ENCODE data around the gene ARHGEF11.

Gene ARHGEF11

DNA sequence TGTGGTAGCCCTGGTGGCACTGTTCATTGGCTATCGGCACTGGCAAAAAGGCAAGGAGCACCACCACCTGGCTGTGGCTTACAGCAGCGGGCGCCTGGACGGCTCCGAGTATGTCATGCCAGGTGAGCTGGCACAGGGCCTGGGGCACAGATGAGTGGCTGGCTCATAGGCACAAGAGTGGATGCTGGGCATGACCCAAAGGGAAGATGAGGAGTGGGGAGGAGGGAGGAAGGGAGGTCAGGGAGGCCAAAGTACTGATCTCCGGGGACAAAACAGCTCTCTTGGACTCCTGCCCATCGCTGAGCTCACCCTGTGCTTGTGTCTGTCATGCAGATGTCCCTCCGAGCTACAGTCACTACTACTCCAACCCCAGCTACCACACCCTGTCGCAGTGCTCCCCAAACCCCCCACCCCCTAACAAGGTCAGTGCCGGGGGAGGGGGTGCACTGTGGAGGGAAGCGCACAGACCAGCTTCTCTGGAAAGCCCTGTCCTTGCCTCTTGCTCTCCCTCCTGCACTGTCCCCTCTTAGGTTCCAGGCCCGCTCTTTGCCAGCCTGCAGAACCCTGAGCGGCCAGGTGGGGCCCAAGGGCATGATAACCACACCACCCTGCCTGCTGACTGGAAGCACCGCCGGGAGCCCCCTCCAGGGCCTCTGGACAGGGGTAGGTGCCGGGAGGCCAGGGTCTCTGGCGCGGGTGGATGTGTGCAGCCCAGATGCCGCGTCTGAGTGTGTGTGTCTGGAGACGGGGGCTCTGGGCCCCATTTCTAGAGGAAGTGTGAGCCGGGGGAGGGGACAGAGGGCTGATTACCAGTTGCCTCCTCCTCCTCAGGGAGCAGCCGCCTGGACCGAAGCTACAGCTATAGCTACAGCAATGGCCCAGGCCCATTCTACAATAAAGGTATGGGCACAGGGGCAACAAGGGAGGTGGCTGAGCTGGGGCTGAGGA lies 132.4 kb downstream of the ARHGEF11 start:
- H3K9me3 ChIP-seq (ENCODE audit: low read length), result no peaks in the 10 kb centered on the region
- H3K36me3 ChIP-seq (ENCODE audit: insufficient read depth, low read length), result no peaks in the 10 kb centered on the region

DNA sequence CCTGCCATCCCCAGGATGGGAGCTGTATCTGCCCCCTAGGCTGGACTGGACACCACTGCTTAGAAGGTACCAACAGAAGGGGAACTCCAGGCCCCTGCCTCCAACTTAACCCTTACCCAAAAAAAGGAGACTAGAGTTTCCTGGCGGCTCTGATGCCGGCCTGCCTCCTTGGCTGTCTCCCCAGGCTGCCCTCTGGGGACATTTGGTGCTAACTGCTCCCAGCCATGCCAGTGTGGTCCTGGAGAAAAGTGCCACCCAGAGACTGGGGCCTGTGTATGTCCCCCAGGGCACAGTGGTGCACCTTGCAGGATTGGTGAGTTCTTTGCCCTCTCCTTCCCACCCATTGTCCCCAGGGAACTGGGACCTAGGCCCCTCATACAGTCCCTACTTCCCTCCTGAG lies 133.2 kb downstream of the ARHGEF11 start:
- Histone ChIP-seq H3K4me3 (ENCODE audit: low read length) (no peak overlapping the region), H3K9me3 (ENCODE audit: low read length) (no peaks in the 10 kb centered on the region), H3K27me3 (ENCODE audit: insufficient read depth, low read length) (no peaks in the 10 kb centered on the region), H3K4me1 (ENCODE audit: insufficient read depth, low read length) (no peaks in the 10 kb centered on the region), H3K36me3 (ENCODE audit: insufficient read depth, low read length) (no peaks in the 10 kb centered on the region), H2AFZ (ENCODE audit: low read depth, low read length) (no peak overlapping the region)

More for the DNA sequence above, 132.4 kb downstream of the ARHGEF11 start:
- no peak overlapping the region for H2AFZ ChIP-seq (ENCODE audit: low read depth, low read length)
- H3K4me3 ChIP-seq (ENCODE audit: low read length), result no peak overlapping the region
- no peaks in the 10 kb centered on the region for H3K27me3 ChIP-seq (ENCODE audit: insufficient read depth, low read length)
- no peaks in the 10 kb centered on the region for H3K4me1 ChIP-seq (ENCODE audit: insufficient read depth, low read length)

DNA sequence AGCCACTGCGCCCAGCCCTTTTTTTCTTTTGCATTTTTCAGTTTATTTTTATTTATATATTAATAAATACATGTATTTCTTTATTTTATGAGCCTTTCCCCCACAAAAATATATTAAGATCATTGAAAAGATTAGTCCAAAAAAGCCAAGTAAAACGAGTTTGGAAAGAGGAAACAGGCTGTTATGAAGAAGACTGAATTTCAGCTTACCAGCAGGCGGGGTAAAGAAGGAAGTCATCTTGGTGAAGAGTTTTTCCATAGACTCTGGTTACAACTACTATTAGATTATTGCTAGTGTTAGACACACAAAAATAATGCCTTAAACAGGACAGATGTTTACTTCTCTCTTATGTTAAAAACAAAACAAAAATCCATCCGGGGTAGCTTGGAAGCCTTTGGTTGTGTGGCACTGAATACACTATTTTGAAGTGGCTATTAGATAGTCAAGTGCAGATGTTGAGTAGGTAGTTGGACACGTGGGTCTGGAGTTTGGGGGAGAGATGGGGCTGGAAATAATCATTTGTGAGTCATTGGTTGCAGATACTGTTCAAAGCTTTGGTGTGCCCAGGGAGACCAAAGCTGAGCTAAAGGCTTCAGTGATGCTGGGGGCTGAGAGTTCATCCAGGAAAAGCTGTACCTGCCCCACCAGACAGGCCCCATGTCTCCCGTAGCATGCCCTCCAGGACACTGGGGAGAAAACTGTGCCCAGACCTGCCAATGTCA lies 133.8 kb downstream of the ARHGEF11 start:
- Histone ChIP-seq H3K4me3 (ENCODE audit: low read length) (no peak overlapping the region), H3K27me3 (ENCODE audit: insufficient read depth, low read length) (no peaks in the 10 kb centered on the region), H3K36me3 (ENCODE audit: insufficient read depth, low read length) (no peaks in the 10 kb centered on the region), H3K9me3 (ENCODE audit: low read length) (no peaks in the 10 kb centered on the region), H2AFZ (ENCODE audit: low read depth, low read length) (no peak overlapping the region), H3K4me1 (ENCODE audit: insufficient read depth, low read length) (no peaks in the 10 kb centered on the region)

DNA sequence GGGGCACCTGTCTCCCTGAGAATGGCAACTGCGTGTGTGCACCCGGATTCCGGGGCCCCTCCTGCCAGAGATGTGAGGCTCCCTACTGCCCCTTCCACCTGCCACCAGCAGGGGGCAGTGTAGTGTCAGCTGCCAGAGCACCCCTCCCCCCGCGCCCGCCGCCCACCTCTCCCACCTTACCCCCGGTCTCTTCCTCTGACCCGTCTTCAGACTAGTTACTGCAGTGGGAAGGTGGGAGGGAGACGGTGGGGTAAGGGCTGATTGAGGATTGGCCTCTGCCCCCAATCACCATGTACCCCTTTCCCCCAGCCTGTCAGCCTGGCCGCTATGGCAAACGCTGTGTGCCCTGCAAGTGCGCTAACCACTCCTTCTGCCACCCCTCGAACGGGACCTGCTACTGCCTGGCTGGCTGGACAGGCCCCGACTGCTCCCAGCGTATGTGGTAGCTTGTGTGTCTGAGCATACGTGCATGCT lies 135.2 kb downstream of the ARHGEF11 start:
- Histone ChIP-seq H3K9me3 (ENCODE audit: low read length) (no peaks in the 10 kb centered on the region), H3K4me1 (ENCODE audit: insufficient read depth, low read length) (no peaks in the 10 kb centered on the region), H3K27me3 (ENCODE audit: insufficient read depth, low read length) (no peaks in the 10 kb centered on the region), H3K4me3 (ENCODE audit: low read length) (no peak overlapping the region), H3K36me3 (ENCODE audit: insufficient read depth, low read length) (no peaks in the 10 kb centered on the region), H2AFZ (ENCODE audit: low read depth, low read length) (no peak overlapping the region)

DNA sequence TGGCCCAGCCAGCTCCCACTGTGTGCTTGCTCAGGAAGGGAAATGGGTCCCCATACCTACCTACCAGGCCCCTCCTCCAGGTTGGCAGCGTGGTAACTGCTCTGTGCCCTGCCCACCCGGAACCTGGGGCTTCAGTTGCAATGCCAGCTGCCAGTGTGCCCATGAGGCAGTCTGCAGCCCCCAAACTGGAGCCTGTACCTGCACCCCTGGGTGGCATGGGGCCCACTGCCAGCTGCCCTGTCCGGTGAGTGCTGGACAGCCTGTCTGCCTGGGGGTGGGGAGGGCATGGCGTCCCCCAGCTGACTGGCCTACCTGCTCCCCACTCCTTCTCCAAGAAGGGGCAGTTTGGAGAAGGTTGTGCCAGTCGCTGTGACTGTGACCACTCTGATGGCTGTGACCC lies 135.9 kb downstream of the ARHGEF11 start:
- H3K36me3 ChIP-seq (ENCODE audit: insufficient read depth, low read length), result no peaks in the 10 kb centered on the region
- H2AFZ ChIP-seq (ENCODE audit: low read depth, low read length), result no peak overlapping the region
- no peaks in the 10 kb centered on the region for H3K27me3 ChIP-seq (ENCODE audit: insufficient read depth, low read length)
- no peaks in the 10 kb centered on the region for H3K4me1 ChIP-seq (ENCODE audit: insufficient read depth, low read length)
- no peak overlapping the region for H3K4me3 ChIP-seq (ENCODE audit: low read length)
- no peaks in the 10 kb centered on the region for H3K9me3 ChIP-seq (ENCODE audit: low read length)

DNA sequence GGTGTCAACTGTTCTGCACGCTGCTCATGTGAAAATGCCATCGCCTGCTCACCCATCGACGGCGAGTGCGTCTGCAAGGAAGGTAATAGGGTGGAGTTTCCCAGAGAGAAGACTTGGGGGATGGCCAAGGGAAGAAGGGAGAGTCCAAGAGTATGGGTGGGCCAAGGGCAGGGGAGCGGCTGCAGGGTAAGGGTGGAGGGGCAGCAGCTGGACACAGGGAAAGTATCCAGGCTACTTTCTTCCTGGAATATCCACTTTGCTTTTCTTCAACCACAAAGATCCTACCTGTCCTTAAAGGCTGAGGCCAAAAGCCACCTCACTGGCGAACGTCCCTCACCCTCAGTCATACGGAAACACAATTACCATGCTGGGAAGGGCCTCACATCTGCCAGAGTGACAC lies 136.6 kb downstream of the ARHGEF11 start:
- Histone ChIP-seq H3K27me3 (ENCODE audit: insufficient read depth, low read length) (no peaks in the 10 kb centered on the region), H3K4me1 (ENCODE audit: insufficient read depth, low read length) (no peaks in the 10 kb centered on the region), H3K4me3 (ENCODE audit: low read length) (no peak overlapping the region), H3K9me3 (ENCODE audit: low read length) (no peaks in the 10 kb centered on the region), H2AFZ (ENCODE audit: low read depth, low read length) (no peak overlapping the region), H3K36me3 (ENCODE audit: insufficient read depth, low read length) (no peaks in the 10 kb centered on the region)

DNA sequence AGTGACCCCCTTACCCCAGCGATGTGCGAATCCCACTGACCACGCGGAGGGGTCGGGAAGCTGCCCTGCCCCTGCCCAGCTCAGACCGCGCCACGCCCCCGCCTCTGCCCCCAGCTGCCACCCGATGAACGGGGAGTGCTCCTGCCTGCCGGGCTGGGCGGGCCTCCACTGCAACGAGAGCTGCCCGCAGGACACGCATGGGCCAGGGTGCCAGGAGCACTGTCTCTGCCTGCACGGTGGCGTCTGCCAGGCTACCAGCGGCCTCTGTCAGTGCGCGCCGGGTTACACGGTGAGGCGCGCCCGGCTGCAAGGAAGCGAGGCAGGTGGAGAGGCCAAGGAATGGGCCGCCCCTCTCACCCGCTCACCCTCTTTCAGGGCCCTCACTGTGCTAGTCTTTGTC lies 137.0 kb downstream of the ARHGEF11 start:
- Histone ChIP-seq H3K4me1 (ENCODE audit: insufficient read depth, low read length) (no peaks in the 10 kb centered on the region), H2AFZ (ENCODE audit: low read depth, low read length) (no peak overlapping the region), H3K27me3 (ENCODE audit: insufficient read depth, low read length) (peaks cover 3% of the 10 kb centered on the region), H3K9me3 (ENCODE audit: low read length) (no peaks in the 10 kb centered on the region), H3K36me3 (ENCODE audit: insufficient read depth, low read length) (no peaks in the 10 kb centered on the region), H3K4me3 (ENCODE audit: low read length) (no peak overlapping the region)

DNA sequence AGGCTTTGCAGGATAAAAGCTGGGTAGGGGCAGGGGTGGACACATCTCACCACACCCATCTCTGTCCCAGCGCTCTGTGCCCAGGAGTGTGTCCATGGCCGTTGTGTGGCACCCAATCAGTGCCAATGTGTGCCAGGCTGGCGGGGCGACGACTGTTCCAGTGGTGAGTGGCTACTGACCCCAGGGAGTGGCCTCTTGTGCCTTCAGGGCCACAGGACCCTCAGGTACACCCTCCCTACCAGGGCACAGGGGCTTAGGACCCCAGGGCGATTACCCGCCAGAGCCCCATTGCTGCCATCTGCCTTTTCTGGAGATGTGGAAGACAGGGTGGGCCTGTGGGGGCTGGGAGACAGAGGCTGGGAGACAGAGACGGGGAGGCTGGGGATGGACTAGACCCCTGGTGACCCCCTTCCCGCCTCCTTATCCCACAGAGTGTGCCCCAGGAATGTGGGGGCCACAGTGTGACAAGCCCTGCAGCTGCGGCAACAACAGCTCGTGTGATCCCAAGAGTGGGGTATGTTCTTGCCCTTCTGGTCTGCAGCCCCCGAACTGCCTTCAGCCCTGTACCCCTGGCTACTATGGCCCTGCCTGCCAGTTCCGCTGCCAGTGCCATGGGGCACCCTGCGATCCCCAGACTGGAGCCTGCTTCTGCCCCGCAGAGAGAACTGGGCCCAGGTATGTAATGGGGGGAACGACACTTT lies 139.2 kb downstream of the ARHGEF11 start:
- no peaks in the 10 kb centered on the region for H3K9me3 ChIP-seq (ENCODE audit: low read length)
- H3K4me3 ChIP-seq (ENCODE audit: low read length), result no peak overlapping the region
- peaks cover 7% of the 10 kb centered on the region for H3K27me3 ChIP-seq (ENCODE audit: insufficient read depth, low read length)
- H3K4me1 ChIP-seq (ENCODE audit: insufficient read depth, low read length), result no peaks in the 10 kb centered on the region
- no peak overlapping the region for H2AFZ ChIP-seq (ENCODE audit: low read depth, low read length)
- no peaks in the 10 kb centered on the region for H3K36me3 ChIP-seq (ENCODE audit: insufficient read depth, low read length)

DNA sequence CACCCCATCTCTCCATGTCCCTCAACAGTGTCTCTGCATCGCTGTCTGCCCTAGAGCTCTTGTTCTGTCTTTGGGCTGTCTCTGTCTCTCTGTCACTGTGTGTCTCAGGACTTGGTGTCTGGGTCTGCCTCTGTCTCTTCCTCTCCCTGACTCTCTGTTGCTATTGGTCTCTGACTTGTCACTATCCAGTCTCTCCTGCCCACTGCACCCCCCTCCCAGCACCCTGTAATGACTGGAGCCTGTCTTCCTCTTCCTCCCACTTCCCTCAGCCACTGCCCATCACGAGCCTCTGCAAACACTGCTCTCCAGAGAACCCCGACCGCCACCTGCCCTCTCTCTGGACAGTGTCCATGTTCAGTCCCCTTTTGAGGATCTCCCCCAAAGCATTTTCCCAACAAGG lies 139.9 kb downstream of the ARHGEF11 start:
- no peak overlapping the region for H2AFZ ChIP-seq (ENCODE audit: low read depth, low read length)
- H3K9me3 ChIP-seq (ENCODE audit: low read length), result no peaks in the 10 kb centered on the region
- no peaks in the 10 kb centered on the region for H3K4me1 ChIP-seq (ENCODE audit: insufficient read depth, low read length)
- no peak overlapping the region for H3K4me3 ChIP-seq (ENCODE audit: low read length)
- no peaks in the 10 kb centered on the region for H3K36me3 ChIP-seq (ENCODE audit: insufficient read depth, low read length)
- peaks cover 11% of the 10 kb centered on the region for H3K27me3 ChIP-seq (ENCODE audit: insufficient read depth, low read length)

DNA sequence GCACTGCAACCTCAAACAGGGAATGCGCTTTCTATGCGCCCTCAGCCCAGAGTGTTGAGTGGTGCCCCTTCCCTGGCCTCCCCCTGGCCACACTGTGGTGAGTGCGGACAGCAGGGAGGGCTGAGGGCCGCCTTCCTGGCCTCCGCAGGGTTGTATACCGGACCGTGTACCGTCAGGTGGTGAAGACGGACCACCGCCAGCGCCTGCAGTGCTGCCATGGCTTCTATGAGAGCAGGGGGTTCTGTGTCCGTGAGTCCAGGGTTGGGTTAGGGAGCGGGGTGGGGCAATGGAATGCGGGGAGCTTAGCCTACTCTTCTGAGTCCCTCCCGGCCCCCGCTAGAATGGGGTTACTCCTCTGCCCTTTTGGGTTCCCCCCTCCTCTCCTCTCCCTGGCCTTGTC lies 140.4 kb downstream of the ARHGEF11 start:
- H3K27me3 ChIP-seq (ENCODE audit: insufficient read depth, low read length), result peaks cover 11% of the 10 kb centered on the region
- no peaks in the 10 kb centered on the region for H3K4me1 ChIP-seq (ENCODE audit: insufficient read depth, low read length)
- H3K36me3 ChIP-seq (ENCODE audit: insufficient read depth, low read length), result no peaks in the 10 kb centered on the region
- H3K4me3 ChIP-seq (ENCODE audit: low read length), result no peak overlapping the region
- no peak overlapping the region for H2AFZ ChIP-seq (ENCODE audit: low read depth, low read length)
- no peaks in the 10 kb centered on the region for H3K9me3 ChIP-seq (ENCODE audit: low read length)

DNA sequence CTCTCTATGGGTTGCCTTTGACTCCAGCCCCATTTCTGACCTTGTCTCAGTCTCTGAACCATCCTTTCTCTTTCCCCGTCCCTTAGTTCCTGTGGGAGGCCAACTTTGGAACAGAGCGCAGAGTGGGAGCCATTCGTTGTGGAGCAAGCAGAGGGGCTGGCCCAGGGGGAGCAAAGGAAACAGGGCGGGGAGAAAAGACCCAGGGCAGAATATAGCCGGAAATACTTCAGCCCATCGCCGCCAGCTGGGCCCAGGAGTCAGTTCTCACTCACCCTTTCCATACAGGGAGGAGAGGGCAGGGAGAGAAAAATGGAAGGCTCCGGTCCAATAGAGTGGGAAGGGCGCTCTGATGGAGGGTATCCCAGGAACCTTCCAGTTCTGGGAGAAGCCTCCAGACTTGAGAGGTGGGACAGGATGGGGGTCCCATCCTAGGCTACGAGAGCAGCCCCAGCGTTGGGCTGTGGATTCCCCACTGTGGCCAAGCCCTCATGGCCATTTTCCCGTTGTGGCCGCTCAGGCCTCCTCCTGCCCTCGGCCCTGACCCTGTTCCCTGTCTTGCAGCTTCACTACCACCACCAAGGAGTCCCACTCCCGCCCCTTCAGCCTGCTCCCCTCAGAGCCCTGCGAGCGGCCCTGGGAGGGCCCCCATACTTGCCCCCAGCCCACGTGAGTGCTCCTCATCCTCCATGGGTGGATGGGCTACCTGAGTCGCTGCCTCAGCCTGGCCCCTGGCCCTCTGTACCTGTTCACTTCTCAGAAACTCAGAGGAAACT lies 141.2 kb downstream of the ARHGEF11 start:
- H3K4me1 ChIP-seq (ENCODE audit: insufficient read depth, low read length), result no peaks in the 10 kb centered on the region
- H3K36me3 ChIP-seq (ENCODE audit: insufficient read depth, low read length), result no peaks in the 10 kb centered on the region
- H2AFZ ChIP-seq (ENCODE audit: low read depth, low read length), result no peak overlapping the region
- H3K4me3 ChIP-seq (ENCODE audit: low read length), result no peak overlapping the region
- peaks cover 11% of the 10 kb centered on the region for H3K27me3 ChIP-seq (ENCODE audit: insufficient read depth, low read length)
- H3K9me3 ChIP-seq (ENCODE audit: low read length), result no peaks in the 10 kb centered on the region

DNA sequence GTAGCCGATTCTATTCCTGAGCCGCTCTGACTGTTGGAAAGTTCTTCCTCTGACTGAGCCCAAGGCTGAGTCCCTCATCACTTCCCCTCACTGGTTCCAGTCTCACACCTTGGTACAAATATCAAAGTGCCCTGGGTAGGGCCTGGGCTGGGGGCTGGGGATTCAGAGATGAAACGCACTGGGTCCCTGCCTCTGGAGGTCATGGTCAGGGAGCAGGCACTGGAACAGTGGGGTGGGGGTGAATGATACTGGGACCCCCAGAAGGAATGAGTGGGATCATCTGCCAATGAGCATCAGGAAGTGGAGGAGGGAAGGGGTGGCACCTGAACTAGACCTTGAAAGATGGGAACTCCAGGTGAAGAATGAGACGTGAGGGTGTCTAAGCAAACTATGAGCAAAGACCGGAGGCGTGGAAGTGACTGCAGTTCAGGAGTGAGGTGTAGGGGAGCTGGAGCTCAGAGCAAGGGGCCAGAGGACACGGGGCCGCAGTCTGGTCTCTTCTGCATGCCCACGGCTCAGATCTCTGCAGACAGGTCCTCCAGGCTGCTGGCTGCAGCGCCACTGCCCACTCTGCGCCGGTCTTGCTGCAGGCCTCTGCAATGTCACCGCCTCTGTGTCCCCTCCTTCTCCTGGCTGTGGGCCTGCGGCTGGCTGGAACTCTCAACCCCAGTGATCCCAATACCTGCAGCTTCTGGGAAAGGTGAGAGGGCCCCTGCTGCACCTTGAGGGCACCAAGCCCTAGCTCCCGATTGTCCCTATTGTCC lies 142.0 kb downstream of the ARHGEF11 start:
- no peaks in the 10 kb centered on the region for H3K9me3 ChIP-seq (ENCODE audit: low read length)
- no peak overlapping the region for H3K4me3 ChIP-seq (ENCODE audit: low read length)
- no peak overlapping the region for H2AFZ ChIP-seq (ENCODE audit: low read depth, low read length)
- peaks cover 11% of the 10 kb centered on the region for H3K27me3 ChIP-seq (ENCODE audit: insufficient read depth, low read length)
- H3K36me3 ChIP-seq (ENCODE audit: insufficient read depth, low read length), result no peaks in the 10 kb centered on the region
- peaks cover 2% of the 10 kb centered on the region for H3K4me1 ChIP-seq (ENCODE audit: insufficient read depth, low read length)
